ENCODE measurements around the gene BMPR1B.

Gene BMPR1B

GRCh38 chr4:94976371-94977011 lies 218.7 kb downstream of the BMPR1B start:
- no peaks in the 10 kb centered on the region for H3K4me1 ChIP-seq (ENCODE audit: control insufficient read depth, insufficient read depth, low read length)
- no peak overlapping the region for H3K4me3 ChIP-seq (ENCODE audit: low read depth, low read length)
- ChIA-PET POLR2A (no interaction called here), CTCF (no interaction called here)
- no peak overlapping the region for H3K27ac ChIP-seq (ENCODE audit: extremely low read depth, low read depth, low read length)
- TF ChIP-seq ZFP69B (tag by site-specific recombination; IDR thresholded peaks at IDR 0.05) (no peak), ZNF600 (tag by site-specific recombination; IDR thresholded peaks at IDR 0.05) (peak; percentile 65)
- no peaks in the 10 kb centered on the region for H3K9me3 ChIP-seq (ENCODE audit: control insufficient read depth, insufficient read depth, low read depth, low read length)
- H3K36me3 ChIP-seq (ENCODE audit: control insufficient read depth in 2 of 2, insufficient read depth in 1 of 2, low read length in 2 of 2) = no peaks in the 10 kb centered on the region

GRCh38 chr4:94978904-94979303 lies 221.1 kb downstream of the BMPR1B start:
- ChIA-PET CTCF (no interaction called here), POLR2A (no interaction called here)
- Histone ChIP-seq H3K27ac (ENCODE audit: extremely low read depth, low read depth, low read length) (no peak overlapping the region), H3K36me3 (ENCODE audit: control insufficient read depth in 2 of 2, insufficient read depth in 1 of 2, low read length in 2 of 2) (no peaks in the 10 kb centered on the region), H3K4me1 (ENCODE audit: control insufficient read depth, insufficient read depth, low read length) (no peaks in the 10 kb centered on the region), H3K4me3 (ENCODE audit: low read depth, low read length) (no peak overlapping the region), H3K9me3 (ENCODE audit: control insufficient read depth, insufficient read depth, low read depth, low read length) (no peaks in the 10 kb centered on the region)
- TF ChIP-seq ZNF433 (tag by site-specific recombination; IDR thresholded peaks at IDR 0.05; ENCODE audit: low read depth) (no peak), EGR2 (tag by site-specific recombination; IDR thresholded peaks at IDR 0.05; ENCODE audit: low read depth) (0 out of 2 replicates have a peak, but pooled peaks have one; percentile 10), ZNF26 (tag by site-specific recombination; IDR thresholded peaks at IDR 0.05) (no peak), YY2 (tag by site-specific recombination; IDR thresholded peaks at IDR 0.05) (peak; percentile 32; the same call in 1 of the 2 replicates), ZFHX2 (tag by site-specific recombination; conservative IDR thresholded peaks at IDR 0.05) (peak; percentile 19; the same call in 1 of the 2 replicates), ZNF398 (tag by site-specific recombination; IDR thresholded peaks at IDR 0.05) (0 out of 2 replicates have a peak, but pooled peaks have one; percentile 19), ZSCAN4 (tag by site-specific recombination; IDR thresholded peaks at IDR 0.05) (0 out of 2 replicates have a peak, but pooled peaks have one; percentile 32)

- POLR2A ChIA-PET = no interaction called here
- H3K4me3 ChIP-seq (ENCODE audit: low read depth, low read length) = no peak overlapping the region
- CTCF ChIA-PET = no interaction called here
- H3K27ac ChIP-seq (ENCODE audit: extremely low read depth, low read depth, low read length) = no peak overlapping the region
- no peaks in the 10 kb centered on the region for H3K36me3 ChIP-seq (ENCODE audit: control insufficient read depth in 2 of 2, insufficient read depth in 1 of 2, low read length in 2 of 2)
- no peak for TF ChIP-seq SP3 (tag by site-specific recombination; IDR thresholded peaks at IDR 0.05)
- H3K4me1 ChIP-seq (ENCODE audit: control insufficient read depth, insufficient read depth, low read length) = no peaks in the 10 kb centered on the region
- no peaks in the 10 kb centered on the region for H3K9me3 ChIP-seq (ENCODE audit: control insufficient read depth, insufficient read depth, low read depth, low read length)
Measured at GRCh38 chr4:94979621-94980020, 221.9 kb downstream of the BMPR1B start.

GRCh38 chr4:94995684-94996394 lies 238.1 kb downstream of the BMPR1B start:
- Histone ChIP-seq H3K27ac (ENCODE audit: extremely low read depth, low read depth, low read length) (peak overlapping the region; percentile 58), H3K36me3 (ENCODE audit: control insufficient read depth in 2 of 2, insufficient read depth in 1 of 2, low read length in 2 of 2) (no peaks in the 10 kb centered on the region), H3K4me1 (ENCODE audit: control insufficient read depth, insufficient read depth, low read length) (peaks cover 5% of the 10 kb centered on the region; the same call in 1 of the 2 replicates), H3K9me3 (ENCODE audit: control insufficient read depth, insufficient read depth, low read depth, low read length) (no peaks in the 10 kb centered on the region), H3K4me3 (ENCODE audit: low read depth, low read length) (no peak overlapping the region)
- POLR2A ChIA-PET = no interaction called here
- CTCF ChIA-PET = no interaction called here
- no peak for TF ChIP-seq ZBTB48 (tag by site-specific recombination; IDR thresholded peaks at IDR 0.05)
- peak; percentile 44; the same call in 1 of the 2 replicates for TF ChIP-seq FEZF1 (tag by site-specific recombination; IDR thresholded peaks at IDR 0.05)
- peak; percentile 73; the same call in 1 of the 2 replicates for TF ChIP-seq ZNF600 (tag by site-specific recombination; IDR thresholded peaks at IDR 0.05)
- no peak for TF ChIP-seq KLF8 (tag by site-specific recombination; IDR thresholded peaks at IDR 0.05)
- peak; percentile 78 for TF ChIP-seq ZNF341 (tag by site-specific recombination; IDR thresholded peaks at IDR 0.05; ENCODE audit: low read depth)
- TF ChIP-seq PRDM10 (tag by site-specific recombination; IDR thresholded peaks at IDR 0.05) = peak; percentile 59
- TF ChIP-seq AEBP2 (tag by site-specific recombination; IDR thresholded peaks at IDR 0.05; ENCODE audit: borderline replicate concordance) = no peak

Measured in HEK293 (cell line).